CD1c-positive myeloid dendritic cell (primary cell): Measurements from ENCODE around the gene TLE7.

Source experiments
- DNase-seq: peaks from one replicate; pipeline ENCODE4 v3.0.0-alpha.2; 2016; ENCODE audit errors: extremely low spot score

TLE7 gene

GRCh38 chr16:71448274-71448866 lies 6.5 kb upstream of the TLE7 start:
- DNase-seq = no peak

GRCh38 chr16:71443714-71444113 lies 1.9 kb upstream of the TLE7 start:
- no peak for DNase-seq

- peak; percentile 6 for DNase-seq
These were observed 355 bp downstream of the TLE7 start for GRCh38 chr16:71441348-71442050.

GRCh38 chr16:71440669-71441347 lies 1.0 kb downstream of the TLE7 start:
- DNase-seq = no peak

GRCh38 chr16:71439523-71439922 lies 2.3 kb downstream of the TLE7 start:
- no peak for DNase-seq

GRCh38 chr16:71436473-71436872 lies 5.4 kb downstream of the TLE7 start:
- no peak for DNase-seq

- DNase-seq = no peak
These were observed 8.9 kb downstream of the TLE7 start for GRCh38 chr16:71432906-71433305.

GRCh38 chr16:71431991-71432390 lies 9.9 kb downstream of the TLE7 start:
- no peak for DNase-seq

GRCh38 chr16:71431176-71431575 lies 10.7 kb downstream of the TLE7 start:
- DNase-seq = no peak

GRCh38 chr16:71430744-71431143 lies 11.1 kb downstream of the TLE7 start:
- no peak for DNase-seq

GRCh38 chr16:71429581-71429980 lies 12.3 kb downstream of the TLE7 start:
- no peak for DNase-seq

GRCh38 chr16:71428883-71429282 lies 13.0 kb downstream of the TLE7 start:
- no peak for DNase-seq

- no peak for DNase-seq
These were observed 13.5 kb downstream of the TLE7 start for GRCh38 chr16:71428385-71428784.

- no peak for DNase-seq
These were observed 14.8 kb downstream of the TLE7 start for GRCh38 chr16:71426880-71427615.

- DNase-seq = no peak
These were observed 15.6 kb downstream of the TLE7 start for GRCh38 chr16:71426069-71426879.

GRCh38 chr16:71425746-71426068 lies 16.1 kb downstream of the TLE7 start:
- no peak for DNase-seq

GRCh38 chr16:71424626-71425025 lies 17.2 kb downstream of the TLE7 start:
- DNase-seq = no peak

GRCh38 chr16:71423865-71424264 lies 18.0 kb downstream of the TLE7 start:
- DNase-seq = no peak

- no peak for DNase-seq
These were observed 18.8 kb downstream of the TLE7 start for GRCh38 chr16:71423016-71423415.

- peak; percentile 17 for DNase-seq
These were observed 19.9 kb downstream of the TLE7 start for GRCh38 chr16:71421911-71422310.

- no peak for DNase-seq
These were observed 27.8 kb downstream of the TLE7 start for GRCh38 chr16:71414038-71414437.

GRCh38 chr16:71413341-71413740 lies 28.5 kb downstream of the TLE7 start:
- DNase-seq = no peak
